Panc1 (cell line): ENCODE measurements around the gene CACNA2D3. TPM values are rescaled to one million over a fixed set of nuclear protein-coding genes. Genes with fewer than 3 reads are reported as not detected.

Source experiments
- ATAC-seq: fragments of 200-7000 bp; cut with Tn5 transposase; 2 replicates; pipeline ENCODE4 v1.9.1; 2020; ENCODE audit warnings: mild to moderate bottlenecking, moderate library complexity
- BruUV-seq: library from RNA; stranded (reverse); fragments of 400-500 nt; replicated peaks from 2 replicates; lab custom pipeline; 2021; lab: Mats Ljungman, UMichigan
- CTCF ChIA-PET: fragments of 300-600 bp; sonication (Branson Sonifier 250); formaldehyde crosslinking; loops from one replicate; lab custom pipeline; 2022; ENCODE audit warnings: antibody characterized with exemption; lab: Charles Lee
- POLR2A ChIA-PET: fragments of 300-600 bp; sonication (Branson Sonifier 250); formaldehyde crosslinking; loops from one replicate; lab custom pipeline; 2022; ENCODE audit warnings: antibody characterized with exemption; lab: Charles Lee
- DNase-seq: peaks from one replicate; pipeline ENCODE4 v3.0.0-alpha.2; 2010; ENCODE audit warnings: low read depth, low spot score
- H3K27ac ChIP-seq: 2 replicates; pipeline ENCODE4 v1.5.1; 2011; ENCODE audit warnings: mild to moderate bottlenecking, low read length, inconsistent platforms
- H3K27me3 ChIP-seq: fragments of 200-500 bp; sonication (Bioruptor generic); 2 replicates; pipeline ENCODE4 v1.6.0; 2014; ENCODE audit warnings: low read length, inconsistent platforms; ENCODE audit not compliant: control insufficient read depth, insufficient read depth
- H3K36me3 ChIP-seq: fragments of 200-500 bp; sonication (Bioruptor generic); 2 replicates; pipeline ENCODE4 v1.5.1; 2014; ENCODE audit warnings: inconsistent platforms, mild to moderate bottlenecking, low read length, moderate library complexity; ENCODE audit not compliant: control insufficient read depth, insufficient read depth
- H3K4me1 ChIP-seq: 2 replicates; pipeline ENCODE4 v1.5.1; 2011; ENCODE audit warnings: inconsistent platforms, mild to moderate bottlenecking, low read length, moderate library complexity; ENCODE audit not compliant: control insufficient read depth, insufficient read depth
- H3K4me3 ChIP-seq, 2 experiments: 2 replicates each; pipeline ENCODE4 v1.5.1; 2011 to 2012; ENCODE audit warnings: low read depth in 2 of 2, low read length in 2 of 2, mild to moderate bottlenecking in 2 of 2, inconsistent platforms in 1 of 2, moderate library complexity in 1 of 2
- H3K9me3 ChIP-seq: fragments of 200-500 bp; sonication (Bioruptor generic); 2 replicates; pipeline ENCODE4 v1.5.1; 2014; ENCODE audit warnings: low read depth, mild to moderate bottlenecking, inconsistent platforms, low read length, moderate library complexity; ENCODE audit not compliant: control insufficient read depth, insufficient read depth
- POLR2AphosphoS5 ChIP-seq: IDR thresholded peaks from 2 replicates; pipeline ENCODE4 v1.6.1; 2012; ENCODE audit warnings: mild to moderate bottlenecking, low read depth, low read length, moderate library complexity
- SIN3A ChIP-seq: IDR thresholded peaks from 2 replicates; pipeline ENCODE4 v1.6.1; 2012; ENCODE audit warnings: low read depth, mild to moderate bottlenecking, low read length, moderate library complexity, borderline replicate concordance; ENCODE audit not compliant: insufficient read depth
- TCF7L2 ChIP-seq: IDR thresholded peaks from 2 replicates; pipeline ENCODE4 v1.6.1; 2011; ENCODE audit warnings: mild to moderate bottlenecking, low read depth, low read length, inconsistent platforms
- in situ Hi-C: cut with HindIII; loops from 2 replicates; pipeline ENCODE4 v1.10.0; 2016; ENCODE audit warnings: low sequenced_read_pairs, low pct_unique_long_range_greater_than_20kb
- intact Hi-C: fragments of 100-400 bp; cut with micrococcal nuclease; formaldehyde crosslinking; loops from one replicate; pipeline ENCODE4 v1.10.0; 2022; ENCODE audit not compliant: unreplicated experiment
- total RNA-seq: library from RNA; stranded (reverse); gene quantifications from one replicate; pipeline ENCODE4 v1.2.1, GENCODE V29; 2021; ENCODE audit not compliant: unreplicated experiment
- TF ChIP-seq, protein P1 (sequence below), 2 experiments: IDR thresholded peaks; 2 replicates each; pipeline ENCODE4 v1.6.1; 2011 to 2012; ENCODE audit warnings: low read depth in 2 of 2, control low read depth in 1 of 2, low read length in 1 of 2, mild to moderate bottlenecking in 1 of 2, moderate library complexity in 1 of 2; ENCODE audit not compliant: insufficient read depth in 1 of 2
- TF ChIP-seq, protein P2 (sequence below): fragments of 450-650 bp; IDR thresholded peaks from 2 replicates; pipeline ENCODE4 v1.5.1; 2017; ENCODE audit warnings: mild to moderate bottlenecking

The CACNA2D3 gene
- total RNA-seq, 1 experiment from 2014 or later, result 0.41 TPM

DNA sequence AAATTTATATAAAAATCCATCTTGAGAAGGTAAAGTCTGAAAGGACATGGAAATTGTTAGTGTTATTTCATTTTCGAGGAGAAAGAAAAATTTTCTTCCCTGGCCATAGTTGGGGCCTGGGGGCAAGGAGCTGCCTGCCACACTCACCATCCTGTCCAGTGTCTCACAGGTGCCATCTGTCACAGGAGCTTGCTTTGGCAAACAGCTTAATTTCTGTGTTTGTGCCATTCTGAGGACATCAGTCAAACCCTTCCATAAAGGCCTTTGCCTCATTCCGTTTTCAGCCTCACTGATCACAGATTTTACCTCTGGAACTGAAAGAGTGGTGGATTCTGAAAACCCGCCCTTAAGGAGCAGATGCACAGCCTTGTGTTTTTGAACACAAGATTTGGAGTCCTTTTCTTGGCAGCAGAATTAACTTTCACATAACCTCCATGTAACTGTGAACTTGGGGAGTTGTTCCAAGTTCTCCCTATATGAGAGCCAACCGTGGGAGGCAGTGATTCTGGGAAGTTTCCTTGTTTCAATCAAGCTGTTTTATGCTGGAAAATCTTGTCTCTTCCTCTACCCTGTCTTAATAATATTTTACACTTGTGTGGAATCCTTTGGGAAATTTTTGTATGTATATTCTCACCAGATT is 254.7 kb downstream of the CACNA2D3 start:
- CTCF ChIA-PET, result no interaction called here

DNA sequence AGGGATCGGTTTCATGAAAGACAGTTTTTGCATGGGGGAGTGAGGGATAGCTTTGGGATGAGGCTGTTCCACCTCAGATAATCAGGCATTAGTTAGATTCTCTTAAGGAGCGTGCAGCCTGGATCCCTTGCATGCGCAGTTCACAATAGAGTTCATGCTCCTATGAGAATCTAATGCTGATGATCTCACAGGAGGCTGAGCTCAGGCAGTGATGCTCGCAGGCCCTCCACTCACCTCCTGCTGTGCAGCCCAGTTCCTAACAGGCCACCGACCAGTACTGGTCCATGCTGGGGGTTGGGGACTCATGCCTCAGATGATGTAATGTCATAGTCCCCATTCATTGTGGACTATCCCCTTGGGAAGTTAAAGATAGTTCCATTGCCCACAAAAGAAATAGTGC is 255.8 kb downstream of the CACNA2D3 start:
- CTCF ChIA-PET, result no interaction called here
- no peak for ATAC-seq
- TF ChIP-seq SIN3A (no peak), TCF7L2 (no peak), POLR2AphosphoS5 (no peak)
- TF ChIP-seq, protein P1, sequence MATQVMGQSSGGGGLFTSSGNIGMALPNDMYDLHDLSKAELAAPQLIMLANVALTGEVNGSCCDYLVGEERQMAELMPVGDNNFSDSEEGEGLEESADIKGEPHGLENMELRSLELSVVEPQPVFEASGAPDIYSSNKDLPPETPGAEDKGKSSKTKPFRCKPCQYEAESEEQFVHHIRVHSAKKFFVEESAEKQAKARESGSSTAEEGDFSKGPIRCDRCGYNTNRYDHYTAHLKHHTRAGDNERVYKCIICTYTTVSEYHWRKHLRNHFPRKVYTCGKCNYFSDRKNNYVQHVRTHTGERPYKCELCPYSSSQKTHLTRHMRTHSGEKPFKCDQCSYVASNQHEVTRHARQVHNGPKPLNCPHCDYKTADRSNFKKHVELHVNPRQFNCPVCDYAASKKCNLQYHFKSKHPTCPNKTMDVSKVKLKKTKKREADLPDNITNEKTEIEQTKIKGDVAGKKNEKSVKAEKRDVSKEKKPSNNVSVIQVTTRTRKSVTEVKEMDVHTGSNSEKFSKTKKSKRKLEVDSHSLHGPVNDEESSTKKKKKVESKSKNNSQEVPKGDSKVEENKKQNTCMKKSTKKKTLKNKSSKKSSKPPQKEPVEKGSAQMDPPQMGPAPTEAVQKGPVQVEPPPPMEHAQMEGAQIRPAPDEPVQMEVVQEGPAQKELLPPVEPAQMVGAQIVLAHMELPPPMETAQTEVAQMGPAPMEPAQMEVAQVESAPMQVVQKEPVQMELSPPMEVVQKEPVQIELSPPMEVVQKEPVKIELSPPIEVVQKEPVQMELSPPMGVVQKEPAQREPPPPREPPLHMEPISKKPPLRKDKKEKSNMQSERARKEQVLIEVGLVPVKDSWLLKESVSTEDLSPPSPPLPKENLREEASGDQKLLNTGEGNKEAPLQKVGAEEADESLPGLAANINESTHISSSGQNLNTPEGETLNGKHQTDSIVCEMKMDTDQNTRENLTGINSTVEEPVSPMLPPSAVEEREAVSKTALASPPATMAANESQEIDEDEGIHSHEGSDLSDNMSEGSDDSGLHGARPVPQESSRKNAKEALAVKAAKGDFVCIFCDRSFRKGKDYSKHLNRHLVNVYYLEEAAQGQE (IDR thresholded peaks at IDR 0.05; ENCODE audit: insufficient read depth in 1 of 2, low read depth in 2 of 2, low read length in 1 of 2), result no peak
- TF ChIP-seq, protein P2, sequence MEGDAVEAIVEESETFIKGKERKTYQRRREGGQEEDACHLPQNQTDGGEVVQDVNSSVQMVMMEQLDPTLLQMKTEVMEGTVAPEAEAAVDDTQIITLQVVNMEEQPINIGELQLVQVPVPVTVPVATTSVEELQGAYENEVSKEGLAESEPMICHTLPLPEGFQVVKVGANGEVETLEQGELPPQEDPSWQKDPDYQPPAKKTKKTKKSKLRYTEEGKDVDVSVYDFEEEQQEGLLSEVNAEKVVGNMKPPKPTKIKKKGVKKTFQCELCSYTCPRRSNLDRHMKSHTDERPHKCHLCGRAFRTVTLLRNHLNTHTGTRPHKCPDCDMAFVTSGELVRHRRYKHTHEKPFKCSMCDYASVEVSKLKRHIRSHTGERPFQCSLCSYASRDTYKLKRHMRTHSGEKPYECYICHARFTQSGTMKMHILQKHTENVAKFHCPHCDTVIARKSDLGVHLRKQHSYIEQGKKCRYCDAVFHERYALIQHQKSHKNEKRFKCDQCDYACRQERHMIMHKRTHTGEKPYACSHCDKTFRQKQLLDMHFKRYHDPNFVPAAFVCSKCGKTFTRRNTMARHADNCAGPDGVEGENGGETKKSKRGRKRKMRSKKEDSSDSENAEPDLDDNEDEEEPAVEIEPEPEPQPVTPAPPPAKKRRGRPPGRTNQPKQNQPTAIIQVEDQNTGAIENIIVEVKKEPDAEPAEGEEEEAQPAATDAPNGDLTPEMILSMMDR, result no peak

More for the DNA sequence above, 254.7 kb downstream of the CACNA2D3 start:
- TF ChIP-seq, protein P1 (IDR thresholded peaks at IDR 0.05; ENCODE audit: insufficient read depth in 1 of 2, low read depth in 2 of 2, low read length in 1 of 2), result no peak
- no peak for TF ChIP-seq SIN3A
- TF ChIP-seq, protein P2, result no peak
- TF ChIP-seq TCF7L2, result no peak
- TF ChIP-seq POLR2AphosphoS5, result no peak
- H3K36me3 ChIP-seq, result no peaks in the 10 kb centered on the region
- ATAC-seq (no peak), DNase-seq (no peak)
- intact Hi-C loops (no loop called here), in situ Hi-C loops (no loop called here)
- BruUV-seq, result no TSS peak
- no peaks in the 10 kb centered on the region for H3K27me3 ChIP-seq
- H3K4me1 ChIP-seq, result no peaks in the 10 kb centered on the region
- H3K9me3 ChIP-seq, result no peaks in the 10 kb centered on the region
- no peak overlapping the region for H3K27ac ChIP-seq
- H3K4me3 ChIP-seq, result no peak overlapping the region
- POLR2A ChIA-PET, result no interaction called here

More for the DNA sequence above, 255.8 kb downstream of the CACNA2D3 start:
- intact Hi-C loops (no loop called here), in situ Hi-C loops (no loop called here)
- Histone ChIP-seq H3K36me3 (no peaks in the 10 kb centered on the region), H3K9me3 (no peaks in the 10 kb centered on the region), H3K4me3 (no peak overlapping the region), H3K27me3 (no peaks in the 10 kb centered on the region), H3K27ac (no peak overlapping the region), H3K4me1 (no peaks in the 10 kb centered on the region)
- BruUV-seq, result no TSS peak
- DNase-seq, result no peak
- POLR2A ChIA-PET, result no interaction called here
